ENCODE measurements around the gene SLC7A10. TPM values are rescaled to one million over a fixed set of nuclear protein-coding genes. Genes with fewer than 3 reads are reported as not detected.

SLC7A10 gene
- total and polyA plus RNA-seq, 2 donors (not counting 1 experiment from before 2014, with no cell fraction given) = not detected

- H2AFZ ChIP-seq (ENCODE audit: low read length) = no peak overlapping the region
- no peak overlapping the region for H3K4me3 ChIP-seq (replicated peaks in 1 of 4; ENCODE audit: control extremely low read depth in 1 of 4, insufficient read depth in 1 of 4, low read depth in 3 of 4, low read length in 4 of 4)
- no peaks in the 10 kb centered on the region for H3K27me3 ChIP-seq (ENCODE audit: control insufficient read depth, insufficient read depth, low read length)
- H3K4me1 ChIP-seq (ENCODE audit: control insufficient read depth, extremely low read depth, insufficient read depth, low read length) = peaks cover 6% of the 10 kb centered on the region
- H3K4me2 ChIP-seq (ENCODE audit: extremely low read depth, insufficient read depth, low read length) = no peak overlapping the region
- H3K9ac ChIP-seq (ENCODE audit: insufficient read depth, low read length) = no peak overlapping the region
- H3K9me3 ChIP-seq (ENCODE audit: control insufficient read depth, insufficient read depth, low read depth, low read length) = no peaks in the 10 kb centered on the region
- no peaks in the 10 kb centered on the region for H4K20me1 ChIP-seq (ENCODE audit: control insufficient read depth, extremely low read depth, insufficient read depth, low read length)
- no peaks in the 10 kb centered on the region for H3K36me3 ChIP-seq (ENCODE audit: control insufficient read depth, insufficient read depth, low read length)
- TF ChIP-seq CTCF (conservative IDR thresholded peaks at IDR 0.05 in 1 of 2, IDR thresholded peaks at IDR 0.05 in 1 of 2; ENCODE audit: low read depth in 1 of 2, low read length in 2 of 2) (no peak), EZH2 (IDR thresholded peaks at IDR 0.05; ENCODE audit: low read length, missing control alignments) (no peak)
- H3K27ac ChIP-seq (ENCODE audit: insufficient read depth, low read length) = no peak overlapping the region
- DNase-seq (ENCODE audit: low read depth in 2 of 2) = no peak
- peaks cover 2% of the 10 kb centered on the region for H3K79me2 ChIP-seq (ENCODE audit: control insufficient read depth, insufficient read depth, low read length)
These were observed 51.5 kb downstream of the SLC7A10 start for GRCh38 chr19:33174186-33174585.

GRCh38 chr19:33171916-33172359 is 53.7 kb downstream of the SLC7A10 start:
- TF ChIP-seq CTCF (conservative IDR thresholded peaks at IDR 0.05 in 1 of 2, IDR thresholded peaks at IDR 0.05 in 1 of 2; ENCODE audit: low read depth in 1 of 2, low read length in 2 of 2) (no peak), EZH2 (IDR thresholded peaks at IDR 0.05; ENCODE audit: low read length, missing control alignments) (no peak)
- DNase-seq (ENCODE audit: low read depth in 2 of 2) = peak; percentile 38 to 58

GRCh38 chr19:33171222-33171795 is 54.3 kb downstream of the SLC7A10 start:
- H3K27me3 ChIP-seq (ENCODE audit: control insufficient read depth, insufficient read depth, low read length) = no peaks in the 10 kb centered on the region
- peaks cover 2% of the 10 kb centered on the region for H3K79me2 ChIP-seq (ENCODE audit: control insufficient read depth, insufficient read depth, low read length)
- TF ChIP-seq EZH2 (IDR thresholded peaks at IDR 0.05; ENCODE audit: low read length, missing control alignments) = no peak
- TF ChIP-seq CTCF (conservative IDR thresholded peaks at IDR 0.05 in 1 of 2, IDR thresholded peaks at IDR 0.05 in 1 of 2; ENCODE audit: low read depth in 1 of 2, low read length in 2 of 2) = no peak
- H3K4me1 ChIP-seq (ENCODE audit: control insufficient read depth, extremely low read depth, insufficient read depth, low read length) = peaks cover 4% of the 10 kb centered on the region
- H4K20me1 ChIP-seq (ENCODE audit: control insufficient read depth, extremely low read depth, insufficient read depth, low read length) = no peaks in the 10 kb centered on the region
- no peak for DNase-seq (ENCODE audit: low read depth in 2 of 2)
- no peaks in the 10 kb centered on the region for H3K9me3 ChIP-seq (ENCODE audit: control insufficient read depth, insufficient read depth, low read depth, low read length)
- H3K9ac ChIP-seq (ENCODE audit: insufficient read depth, low read length) = no peak overlapping the region
- H3K36me3 ChIP-seq (ENCODE audit: control insufficient read depth, insufficient read depth, low read length) = no peaks in the 10 kb centered on the region
- H2AFZ ChIP-seq (ENCODE audit: low read length) = no peak overlapping the region
- H3K4me3 ChIP-seq (replicated peaks in 1 of 4; ENCODE audit: control extremely low read depth in 1 of 4, insufficient read depth in 1 of 4, low read depth in 3 of 4, low read length in 4 of 4) = no peak overlapping the region
- H3K27ac ChIP-seq (ENCODE audit: insufficient read depth, low read length) = no peak overlapping the region
- no peak overlapping the region for H3K4me2 ChIP-seq (ENCODE audit: extremely low read depth, insufficient read depth, low read length)

More at GRCh38 chr19:33171916-33172359, 53.7 kb downstream of the SLC7A10 start:
- Histone ChIP-seq H3K79me2 (ENCODE audit: control insufficient read depth, insufficient read depth, low read length) (peaks cover 2% of the 10 kb centered on the region), H3K27me3 (ENCODE audit: control insufficient read depth, insufficient read depth, low read length) (no peaks in the 10 kb centered on the region), H3K4me2 (ENCODE audit: extremely low read depth, insufficient read depth, low read length) (no peak overlapping the region), H2AFZ (ENCODE audit: low read length) (no peak overlapping the region), H3K4me1 (ENCODE audit: control insufficient read depth, extremely low read depth, insufficient read depth, low read length) (peaks cover 4% of the 10 kb centered on the region), H4K20me1 (ENCODE audit: control insufficient read depth, extremely low read depth, insufficient read depth, low read length) (no peaks in the 10 kb centered on the region), H3K27ac (ENCODE audit: insufficient read depth, low read length) (no peak overlapping the region), H3K36me3 (ENCODE audit: control insufficient read depth, insufficient read depth, low read length) (no peaks in the 10 kb centered on the region), H3K9me3 (ENCODE audit: control insufficient read depth, insufficient read depth, low read depth, low read length) (no peaks in the 10 kb centered on the region), H3K4me3 (replicated peaks in 1 of 4; ENCODE audit: control extremely low read depth in 1 of 4, insufficient read depth in 1 of 4, low read depth in 3 of 4, low read length in 4 of 4) (no peak overlapping the region), H3K9ac (ENCODE audit: insufficient read depth, low read length) (no peak overlapping the region)

Data from fibroblast of lung (primary cell).